ENCODE data around the gene OR56B1.
"Not testable (repeated sequence)": the region's sequence is repeated elsewhere in the genome, so short reads cannot be mapped to it uniquely, and the experiment has no call there.

Gene OR56B1, protein sequence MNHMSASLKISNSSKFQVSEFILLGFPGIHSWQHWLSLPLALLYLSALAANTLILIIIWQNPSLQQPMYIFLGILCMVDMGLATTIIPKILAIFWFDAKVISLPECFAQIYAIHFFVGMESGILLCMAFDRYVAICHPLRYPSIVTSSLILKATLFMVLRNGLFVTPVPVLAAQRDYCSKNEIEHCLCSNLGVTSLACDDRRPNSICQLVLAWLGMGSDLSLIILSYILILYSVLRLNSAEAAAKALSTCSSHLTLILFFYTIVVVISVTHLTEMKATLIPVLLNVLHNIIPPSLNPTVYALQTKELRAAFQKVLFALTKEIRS

DNA sequence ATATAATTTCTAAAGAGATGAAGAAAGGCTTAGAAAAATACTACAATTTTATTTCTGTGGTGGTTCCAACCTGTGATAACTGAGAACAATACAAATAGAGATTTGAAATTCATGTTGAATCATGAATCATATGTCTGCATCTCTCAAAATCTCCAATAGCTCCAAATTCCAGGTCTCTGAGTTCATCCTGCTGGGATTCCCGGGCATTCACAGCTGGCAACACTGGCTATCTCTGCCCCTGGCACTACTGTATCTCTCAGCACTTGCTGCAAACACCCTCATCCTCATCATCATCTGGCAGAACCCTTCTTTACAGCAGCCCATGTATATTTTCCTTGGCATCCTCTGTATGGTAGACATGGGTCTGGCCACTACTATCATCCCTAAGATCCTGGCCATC, at the start of gene OR56B1:
Gene OR56B1, plus strand, starts transcription at position 53 of the 400 bp plus-strand sequence. Its CDS starts 69 bp downstream, at position 122.
- no peak for DNase-seq

DNA sequence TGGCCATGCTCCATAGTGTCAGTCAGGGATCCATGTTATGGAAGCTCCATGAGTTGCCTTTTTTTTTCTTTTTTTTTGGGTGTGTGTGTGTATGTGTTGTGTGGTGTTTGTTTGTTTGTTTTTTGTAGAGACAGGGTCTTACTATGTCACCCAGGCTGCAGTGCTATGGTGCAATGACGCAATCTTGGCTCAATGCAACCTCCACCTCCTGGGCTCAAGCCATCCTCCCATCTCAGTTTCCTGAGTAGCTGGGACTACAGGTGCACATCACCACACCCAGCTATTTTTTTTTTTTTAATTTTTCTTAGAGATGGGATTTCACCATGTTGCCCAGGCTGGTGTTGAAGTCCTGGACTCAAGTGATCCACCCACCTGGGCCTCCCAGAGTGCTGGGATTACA, 47.8 kb upstream of the OR56B1 start:
- DNase-seq: no peak

DNA sequence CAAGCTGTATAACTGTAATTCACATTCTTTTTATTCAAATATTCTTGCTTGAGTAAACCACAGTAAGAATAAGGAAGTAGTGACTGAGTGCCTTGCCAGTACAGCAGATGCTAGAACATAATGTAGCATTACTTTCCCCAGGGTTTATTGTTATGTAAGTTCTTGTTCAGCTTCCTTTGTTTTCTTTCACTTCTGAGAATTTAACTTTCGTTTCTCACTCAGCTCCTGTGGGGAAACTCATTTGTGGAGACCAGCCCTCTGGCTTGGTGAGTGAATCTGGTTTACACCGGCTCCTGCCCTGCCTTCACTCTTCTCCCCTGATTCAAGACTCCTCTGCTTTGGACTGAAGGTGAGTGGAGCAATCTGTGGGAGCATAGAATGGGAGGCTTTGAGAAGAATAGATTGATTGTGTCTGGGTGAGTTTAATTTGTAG, 46.7 kb upstream of the OR56B1 start, which contains the start of gene TRIM22:
Gene TRIM22, plus strand, starts transcription at position 240 of the 433 bp plus-strand sequence. CDS start 6,443 bp downstream, outside the sequence.
- DNase-seq: peak; percentile 86

DNA sequence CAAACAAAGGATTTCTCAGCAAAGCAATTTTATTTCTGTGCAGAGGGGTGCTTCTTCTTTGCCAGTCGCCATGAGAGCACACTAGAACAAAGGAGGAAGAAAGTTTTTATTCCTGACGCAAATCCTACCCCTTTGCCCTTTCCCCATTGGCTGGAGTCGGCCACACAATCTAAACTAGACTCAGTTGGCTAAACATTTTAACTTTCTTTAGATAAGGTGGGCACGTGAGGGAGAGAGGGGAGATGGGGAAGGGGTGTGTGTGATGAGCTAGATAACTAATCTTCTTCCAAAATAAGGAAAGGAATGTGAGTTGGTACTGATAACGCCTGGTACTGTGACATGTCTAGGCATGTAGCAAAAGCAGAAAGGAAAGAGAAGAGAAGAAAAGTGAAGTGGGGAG, 46.0 kb upstream of the OR56B1 start:
- DNase-seq: no peak

GRCh38 chr11:5690736-5691135, 45.5 kb upstream of the OR56B1 start:
- no peak for DNase-seq

GRCh38 chr11:5691238-5691963, 44.8 kb upstream of the OR56B1 start:
- not testable (repeated sequence) for DNase-seq

DNA sequence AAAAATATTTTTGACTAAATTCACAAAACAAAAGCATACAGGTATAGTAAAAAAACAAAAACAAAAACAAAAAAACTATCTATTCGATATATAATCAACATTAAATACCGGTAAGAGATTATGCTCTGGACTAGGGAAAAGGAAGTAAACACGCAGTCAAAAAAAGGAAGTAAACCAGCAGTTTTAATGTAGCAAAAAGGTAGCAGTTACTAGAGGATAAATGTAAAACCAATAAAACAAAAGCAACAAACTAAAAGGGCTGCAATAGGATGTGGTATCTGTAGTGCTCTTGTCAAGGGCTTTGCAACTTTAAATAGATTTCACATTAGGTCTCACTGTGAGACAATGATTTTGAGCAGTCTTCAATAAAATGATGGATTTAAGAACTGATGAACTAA, 44.3 kb upstream of the OR56B1 start:
- no peak for DNase-seq

DNA sequence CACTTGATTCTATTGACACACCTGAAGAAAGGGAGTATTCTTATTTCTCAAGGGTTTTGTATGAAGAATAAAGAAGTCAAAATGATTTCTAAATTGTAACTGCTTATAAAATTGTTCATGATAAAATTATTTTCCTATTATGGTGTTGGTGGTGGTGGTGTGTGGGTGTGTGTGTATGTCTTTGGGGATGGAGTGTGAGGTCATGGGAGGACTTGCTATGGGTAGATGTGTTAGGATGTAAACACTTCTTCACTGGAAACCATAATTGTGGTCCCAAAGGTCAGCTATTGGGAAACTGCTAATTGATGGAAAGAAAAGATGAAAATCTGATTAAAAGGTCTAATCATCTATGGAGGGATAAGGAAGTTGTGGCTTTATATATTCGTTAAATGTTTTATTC, 41.6 kb upstream of the OR56B1 start:
- no peak for DNase-seq

DNA sequence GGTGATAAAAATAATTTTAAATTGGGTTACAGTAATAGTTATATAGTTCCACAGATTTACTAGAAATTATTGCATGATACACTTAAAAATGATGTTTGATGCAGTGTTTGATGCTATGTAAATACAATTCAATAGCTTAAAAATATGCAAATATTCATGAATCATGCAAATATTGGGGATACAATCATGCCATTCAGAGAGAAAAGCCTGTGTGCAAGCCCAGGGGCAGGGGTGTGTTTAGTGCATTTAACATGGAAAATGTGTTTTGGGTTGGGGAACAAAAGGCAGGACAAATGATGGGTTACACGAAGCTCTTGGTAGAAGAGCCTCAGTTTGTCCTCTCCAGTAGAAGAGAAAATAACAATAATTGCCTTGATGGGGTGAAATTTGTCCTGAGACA, 40.7 kb upstream of the OR56B1 start:
- no peak for DNase-seq

DNA sequence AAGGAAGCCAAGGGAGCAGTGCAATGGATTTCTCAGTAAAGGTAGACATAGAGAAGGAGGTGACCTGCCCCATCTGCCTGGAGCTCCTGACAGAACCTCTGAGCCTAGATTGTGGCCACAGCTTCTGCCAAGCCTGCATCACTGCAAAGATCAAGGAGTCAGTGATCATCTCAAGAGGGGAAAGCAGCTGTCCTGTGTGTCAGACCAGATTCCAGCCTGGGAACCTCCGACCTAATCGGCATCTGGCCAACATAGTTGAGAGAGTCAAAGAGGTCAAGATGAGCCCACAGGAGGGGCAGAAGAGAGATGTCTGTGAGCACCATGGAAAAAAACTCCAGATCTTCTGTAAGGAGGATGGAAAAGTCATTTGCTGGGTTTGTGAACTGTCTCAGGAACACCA, 40.0 kb upstream of the OR56B1 start:
- no peak for DNase-seq

GRCh38 chr11:5698281-5698680, 38.0 kb upstream of the OR56B1 start:
- DNase-seq: no peak

GRCh38 chr11:5700421-5701054, 35.7 kb upstream of the OR56B1 start:
- no peak for DNase-seq

GRCh38 chr11:5701055-5701577, 35.1 kb upstream of the OR56B1 start:
- DNase-seq: no peak

DNA sequence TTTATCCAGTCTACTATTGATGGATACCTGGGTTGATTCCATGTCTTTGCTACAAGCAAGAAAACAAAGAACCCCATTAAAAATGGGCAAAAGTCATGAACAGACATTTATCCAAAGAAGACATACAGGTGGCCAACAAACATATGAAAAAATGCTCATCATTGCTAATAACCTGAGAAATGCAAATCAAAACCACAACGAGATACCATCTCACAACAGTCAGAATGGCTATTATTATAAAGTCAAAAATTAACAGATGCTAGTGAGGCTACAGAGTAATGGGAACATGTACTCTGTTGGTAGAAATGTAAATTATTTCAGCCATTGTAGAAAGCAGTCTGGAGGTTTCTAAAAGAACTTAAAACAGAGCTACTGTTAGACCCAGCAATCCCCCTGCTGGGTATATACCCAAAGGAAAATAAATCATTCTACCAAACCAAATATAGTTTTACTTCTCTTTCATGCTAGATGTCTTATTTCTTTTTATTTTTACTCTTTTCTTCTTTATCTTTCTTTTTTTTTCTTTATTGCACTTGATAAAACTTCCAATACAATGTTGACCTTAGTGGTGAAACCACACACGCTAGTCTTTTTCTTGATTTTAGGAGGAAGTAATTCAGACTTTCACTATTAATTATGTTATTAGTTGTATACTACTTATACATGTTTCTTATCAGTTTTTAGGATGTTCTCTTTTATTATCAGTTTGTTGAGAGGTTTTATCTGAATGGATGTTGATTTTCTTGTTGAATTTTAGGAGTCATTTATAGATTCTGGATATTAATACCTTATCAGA, 32.3 kb upstream of the OR56B1 start:
- DNase-seq: no peak

DNA sequence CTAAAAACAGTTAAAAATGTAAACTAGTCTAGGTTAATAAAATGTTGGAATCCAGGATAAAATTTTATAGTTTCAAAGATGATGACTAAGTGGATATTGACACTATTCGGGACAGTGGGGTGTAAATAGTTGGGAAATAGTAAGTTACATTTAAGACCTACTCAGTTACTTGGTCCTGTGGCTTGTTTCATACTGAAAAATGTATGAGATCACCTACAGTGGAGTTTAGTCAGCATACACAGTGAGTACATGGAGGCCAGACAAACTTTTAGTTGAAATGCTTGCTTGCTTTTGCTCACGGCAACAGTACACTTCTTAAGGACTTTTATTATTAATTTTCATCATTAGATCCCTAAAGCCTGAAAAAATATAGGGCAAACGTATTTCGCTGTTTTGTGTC, 30.6 kb upstream of the OR56B1 start:
- DNase-seq: no peak

GRCh38 chr11:5712507-5712906, 23.7 kb upstream of the OR56B1 start:
- DNase-seq: no peak

DNA sequence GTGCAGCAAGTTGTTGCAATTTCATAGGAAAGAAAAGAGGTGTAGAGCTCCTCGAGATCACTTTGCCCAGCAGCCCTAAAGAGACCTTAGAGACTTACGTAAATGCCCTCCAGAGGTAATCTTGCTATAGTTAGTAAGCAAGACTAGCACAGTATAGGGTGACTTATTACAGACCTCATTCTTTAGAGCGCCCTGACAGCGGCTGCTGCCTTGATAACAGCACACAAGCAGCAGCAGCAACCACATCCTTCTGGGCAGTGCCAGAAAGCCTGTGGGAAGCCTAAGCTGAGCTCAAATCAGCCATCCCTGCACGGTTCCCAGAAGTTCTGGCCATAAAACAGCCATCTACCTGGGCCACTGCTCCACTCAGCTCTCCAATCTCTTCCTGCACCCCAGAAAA, 22.6 kb upstream of the OR56B1 start:
- DNase-seq: no peak

- DNase-seq: not testable (repeated sequence)
Observed at GRCh38 chr11:5716518-5716917, 19.7 kb upstream of the OR56B1 start.

- no peak for DNase-seq
Observed at GRCh38 chr11:5719703-5720495, 16.3 kb upstream of the OR56B1 start.

DNA sequence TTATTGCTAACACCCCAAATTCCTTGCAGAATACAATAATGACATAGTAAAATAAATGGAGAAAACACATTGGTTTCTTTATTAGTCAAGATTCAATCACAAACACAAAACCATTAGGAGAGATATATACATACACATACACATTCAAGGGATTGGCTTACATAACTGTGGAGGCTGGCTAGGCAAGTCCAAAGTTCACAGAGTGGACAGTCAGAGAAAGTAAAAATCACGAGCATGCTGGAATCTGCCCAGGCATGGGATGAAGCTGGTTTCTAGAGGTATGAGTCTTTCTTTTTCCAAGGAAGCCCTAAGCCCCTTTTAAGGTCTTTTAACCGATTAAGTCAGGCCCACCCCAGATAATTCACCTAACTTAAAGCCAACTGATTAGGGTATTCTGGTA, 13.6 kb upstream of the OR56B1 start:
- no peak for DNase-seq

DNA sequence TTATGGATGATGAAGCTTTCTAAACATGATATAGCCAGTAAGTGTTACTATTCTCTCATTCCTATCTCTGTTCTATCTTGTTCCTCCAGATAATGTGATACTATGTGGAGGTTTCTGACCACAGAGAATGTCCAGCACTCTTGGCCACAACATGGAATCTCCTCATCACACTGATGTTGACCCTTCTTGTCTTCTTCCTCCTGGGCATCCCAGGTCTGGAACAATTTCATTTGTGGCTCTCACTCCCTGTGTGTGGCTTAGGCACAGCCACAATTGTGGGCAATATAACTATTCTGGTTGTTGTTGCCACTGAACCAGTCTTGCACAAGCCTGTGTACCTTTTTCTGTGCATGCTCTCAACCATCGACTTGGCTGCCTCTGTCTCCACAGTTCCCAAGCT, 9.9 kb upstream of the OR56B1 start:
- no peak for DNase-seq

- no peak for DNase-seq
Observed at GRCh38 chr11:5727691-5728090, 8.6 kb upstream of the OR56B1 start.

Measured in activated CD4-positive, alpha-beta T cell treated with anti-CD3 and anti-CD28 coated beads, Interleukin-10, Interleukin-2, amounts not matched to agents 100 ng/mL and 50 ng/mL, durations not matched to agents 16 hours and 8 hours (primary cell).